Stimulated activated CD4-positive, alpha-beta T cell treated with anti-CD3 and anti-CD28 coated beads, Interleukin-1b, Interleukin-23, amount 100 ng/mL, for 24 hours (primary cell): ENCODE data around the gene CAMTA1.

ENCODE experiments used
- DNase-seq, 4 experiments: peaks; one replicate each; pipeline ENCODE4 v3.0.0-alpha.2; 2020; ENCODE audit warnings: low read depth in 4 of 4, low spot score in 1 of 4

The CAMTA1 gene

GRCh38 chr1:7515904-7516303 lies 730.6 kb downstream of the CAMTA1 start:
- DNase-seq, result no peak

- DNase-seq, result no peak
Observed at GRCh38 chr1:7516341-7516740, 731.1 kb downstream of the CAMTA1 start.

- no peak for DNase-seq
Observed at GRCh38 chr1:7516929-7517328, 731.7 kb downstream of the CAMTA1 start.

DNA sequence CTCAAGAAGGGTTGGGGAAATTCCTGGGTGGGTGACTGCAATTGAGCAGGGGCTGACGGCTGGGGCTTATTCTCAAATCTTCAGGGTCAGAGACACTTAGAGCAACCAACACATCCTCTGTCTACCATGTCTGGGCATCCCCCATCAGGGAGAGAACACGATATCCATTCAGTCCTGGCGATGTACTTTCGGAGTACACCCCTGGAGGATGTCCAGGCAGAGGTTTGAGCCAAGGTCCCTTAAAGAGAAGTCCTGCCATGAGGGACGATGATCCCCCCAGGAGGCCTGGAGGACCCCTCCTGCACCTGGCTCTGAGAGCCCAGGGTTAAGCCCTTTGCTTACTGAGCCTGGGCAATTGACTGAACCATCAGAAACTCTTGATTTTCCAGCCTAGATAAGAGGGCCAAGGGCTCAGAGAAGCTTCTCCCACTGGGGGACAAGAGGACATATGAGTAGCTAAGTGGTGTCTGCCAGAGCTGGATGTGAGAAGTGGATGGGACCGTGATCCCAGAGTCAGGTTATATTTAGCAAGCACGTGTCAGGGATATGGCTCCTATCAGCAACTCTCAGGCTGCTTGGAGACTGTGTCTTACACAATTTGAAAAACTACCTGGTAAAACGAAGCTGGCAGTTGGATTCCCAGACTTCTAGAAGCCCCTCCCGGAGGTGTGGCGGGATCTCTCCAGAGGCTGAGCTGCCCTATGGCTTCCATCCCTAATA lies 732.5 kb downstream of the CAMTA1 start:
- DNase-seq, result no peak

DNA sequence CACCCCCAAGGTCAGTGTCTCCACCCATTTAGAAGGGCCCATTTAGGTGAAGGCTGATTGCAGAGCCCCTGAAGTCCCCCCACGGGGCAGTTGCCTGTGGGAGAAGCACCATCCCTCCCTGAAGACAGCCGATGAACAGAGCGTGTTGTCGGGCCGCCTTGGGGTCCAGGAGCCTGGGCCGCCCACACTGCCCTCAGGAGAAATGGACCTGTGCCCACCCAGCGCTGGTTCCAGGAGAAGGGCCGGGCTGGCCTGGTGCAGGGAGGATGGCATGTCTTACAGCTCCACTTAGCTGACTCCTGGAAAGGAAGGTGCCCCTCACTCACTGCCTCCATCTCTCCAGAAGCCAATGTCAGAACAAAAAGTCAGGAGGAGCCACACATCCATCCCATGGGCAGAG lies 733.2 kb downstream of the CAMTA1 start:
- no peak for DNase-seq

DNA sequence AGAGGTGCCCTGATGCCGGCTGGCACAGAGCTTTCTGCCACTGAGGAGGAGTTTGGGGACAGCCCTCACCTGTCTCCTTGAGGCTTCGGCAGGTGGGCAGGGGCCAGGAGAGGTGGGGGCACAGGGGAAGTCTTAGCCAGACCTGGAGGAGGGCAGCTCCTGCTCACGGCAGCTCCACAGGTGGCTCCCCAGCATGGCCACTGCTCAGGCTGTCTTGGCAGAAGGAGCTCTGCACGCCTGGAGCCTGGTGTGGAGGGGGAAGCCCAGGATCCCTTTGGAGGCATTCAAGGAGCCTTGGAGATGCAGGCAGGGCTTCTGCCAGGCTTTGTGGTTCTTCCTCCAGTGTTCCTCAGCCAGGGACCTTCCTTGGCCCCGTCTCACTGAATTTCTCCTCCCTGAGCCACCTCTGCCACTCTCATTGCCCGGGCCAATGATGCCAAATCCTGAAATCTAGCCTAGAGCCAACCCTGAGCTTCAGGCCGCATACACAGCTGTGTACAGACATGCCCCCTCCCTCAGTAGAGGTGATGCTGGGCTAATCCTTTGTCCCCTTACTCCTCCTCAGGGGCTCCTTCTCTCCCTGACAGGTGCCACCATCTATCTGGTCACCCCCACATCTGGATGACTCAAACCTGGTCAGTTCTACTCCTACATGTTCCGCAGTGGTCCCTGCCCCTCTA lies 734.1 kb downstream of the CAMTA1 start:
- DNase-seq, result no peak

DNA sequence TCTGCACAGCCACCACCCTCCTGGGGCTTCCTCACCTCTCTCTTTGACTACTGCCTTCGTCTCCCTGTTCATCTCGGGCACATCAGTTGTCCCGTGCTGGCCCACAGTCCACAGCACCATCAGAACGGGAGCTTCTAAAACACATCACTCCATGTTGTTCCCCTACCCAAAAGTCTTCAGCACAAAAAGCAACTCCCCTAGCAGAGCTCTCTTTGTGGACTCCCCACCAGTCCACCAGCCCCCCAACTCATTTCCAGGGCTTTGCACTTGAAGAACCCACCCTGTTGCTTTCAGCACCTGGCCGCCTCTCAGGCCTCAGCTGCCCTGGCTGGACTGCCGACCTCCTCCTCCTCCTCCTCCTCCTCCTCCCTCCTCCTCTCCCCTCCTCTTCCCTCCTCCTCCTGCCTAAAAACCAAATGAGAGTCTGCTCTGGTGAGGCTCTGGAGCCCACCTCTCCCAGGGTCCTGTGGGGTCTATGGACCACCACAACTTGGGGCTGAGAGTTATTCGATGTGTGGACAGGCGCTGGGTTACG lies 734.7 kb downstream of the CAMTA1 start:
- no peak for DNase-seq

DNA sequence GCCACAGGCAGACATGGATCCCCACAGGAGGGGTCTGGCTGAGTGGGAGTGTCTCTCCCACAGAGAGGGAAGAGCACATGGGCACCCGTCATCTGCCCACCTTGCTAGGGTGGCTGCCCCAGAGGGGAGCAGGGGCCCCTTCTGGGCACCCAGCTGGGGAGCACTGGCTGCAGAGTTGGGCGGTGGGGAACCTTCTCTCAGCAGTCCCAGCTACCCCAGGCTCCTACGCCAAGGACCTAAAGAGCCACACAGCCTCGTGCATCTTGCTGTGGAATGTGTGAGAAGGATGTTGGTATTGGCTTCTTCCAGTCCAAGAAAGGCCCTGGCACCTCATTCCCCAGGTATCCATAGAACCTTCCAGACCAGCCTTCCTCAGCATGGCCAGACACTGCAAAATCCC lies 735.2 kb downstream of the CAMTA1 start:
- no peak for DNase-seq

- no peak for DNase-seq
Observed at GRCh38 chr1:7524341-7525337, 739.4 kb downstream of the CAMTA1 start.

DNA sequence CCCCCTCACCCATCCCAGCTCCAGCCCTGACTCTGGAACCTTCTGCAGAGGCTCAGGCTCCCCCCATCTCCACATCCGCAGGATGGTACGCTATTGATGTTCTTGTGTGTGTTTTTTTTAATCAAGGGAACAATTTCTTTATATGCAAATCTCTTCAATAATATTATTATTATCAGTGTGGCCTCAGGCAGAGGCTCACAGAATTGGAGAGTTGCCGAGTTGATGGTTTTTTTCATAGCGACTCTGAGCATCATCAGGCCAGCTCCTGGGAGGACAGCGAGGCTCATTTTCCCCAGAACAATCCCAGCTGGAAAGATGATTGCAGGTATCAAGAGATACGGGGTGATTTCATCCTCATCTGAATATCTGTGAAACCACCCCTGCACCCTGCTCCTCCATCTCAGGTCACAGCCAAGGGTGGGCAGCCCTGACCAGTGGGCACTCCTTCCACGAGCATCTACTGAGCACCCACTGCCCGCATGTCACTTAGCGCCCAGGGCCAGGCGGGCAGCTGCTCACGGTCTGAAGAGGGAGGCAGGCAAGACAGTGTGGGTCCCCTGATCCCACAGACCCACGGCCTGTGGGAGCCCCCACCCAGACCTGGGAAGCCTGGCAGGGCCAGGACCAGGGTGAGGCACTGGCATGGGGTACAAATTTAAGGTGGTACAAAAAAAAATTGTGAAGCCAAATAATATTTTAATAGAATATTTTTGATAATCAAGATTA lies 740.2 kb downstream of the CAMTA1 start:
- DNase-seq, result no peak

DNA sequence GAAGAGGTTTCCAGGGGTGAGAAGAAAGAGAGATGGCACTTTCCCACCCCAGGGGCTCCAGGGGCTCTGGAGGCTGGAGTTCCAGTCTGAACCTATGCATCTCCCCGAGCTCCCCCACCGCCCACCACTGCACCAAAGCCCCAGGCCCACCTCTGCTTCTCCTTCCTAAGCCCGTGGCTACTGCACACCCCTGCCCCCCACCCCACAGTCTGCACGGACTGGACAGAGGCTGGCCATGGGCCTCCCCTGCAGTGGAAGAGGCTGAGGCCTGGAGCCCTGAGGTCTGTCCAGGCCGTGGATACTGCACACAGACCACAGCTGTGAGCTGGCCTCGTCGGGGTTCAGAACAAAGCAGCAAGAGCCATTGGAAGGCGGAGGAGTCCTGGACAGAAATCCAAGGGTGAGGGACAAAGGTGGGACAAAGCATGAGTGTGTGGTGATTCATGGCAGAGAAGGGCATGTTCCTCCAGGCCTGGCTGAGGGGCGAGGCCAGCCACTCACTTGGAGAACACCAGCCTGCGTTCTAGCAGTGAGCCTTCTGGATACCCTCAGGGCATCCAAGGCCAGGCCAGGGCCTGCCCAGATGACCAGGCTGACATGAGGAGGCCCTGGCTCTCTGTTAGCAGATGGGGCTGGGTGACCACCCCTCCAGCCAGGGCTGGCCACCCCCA lies 741.1 kb downstream of the CAMTA1 start:
- DNase-seq, result no peak

DNA sequence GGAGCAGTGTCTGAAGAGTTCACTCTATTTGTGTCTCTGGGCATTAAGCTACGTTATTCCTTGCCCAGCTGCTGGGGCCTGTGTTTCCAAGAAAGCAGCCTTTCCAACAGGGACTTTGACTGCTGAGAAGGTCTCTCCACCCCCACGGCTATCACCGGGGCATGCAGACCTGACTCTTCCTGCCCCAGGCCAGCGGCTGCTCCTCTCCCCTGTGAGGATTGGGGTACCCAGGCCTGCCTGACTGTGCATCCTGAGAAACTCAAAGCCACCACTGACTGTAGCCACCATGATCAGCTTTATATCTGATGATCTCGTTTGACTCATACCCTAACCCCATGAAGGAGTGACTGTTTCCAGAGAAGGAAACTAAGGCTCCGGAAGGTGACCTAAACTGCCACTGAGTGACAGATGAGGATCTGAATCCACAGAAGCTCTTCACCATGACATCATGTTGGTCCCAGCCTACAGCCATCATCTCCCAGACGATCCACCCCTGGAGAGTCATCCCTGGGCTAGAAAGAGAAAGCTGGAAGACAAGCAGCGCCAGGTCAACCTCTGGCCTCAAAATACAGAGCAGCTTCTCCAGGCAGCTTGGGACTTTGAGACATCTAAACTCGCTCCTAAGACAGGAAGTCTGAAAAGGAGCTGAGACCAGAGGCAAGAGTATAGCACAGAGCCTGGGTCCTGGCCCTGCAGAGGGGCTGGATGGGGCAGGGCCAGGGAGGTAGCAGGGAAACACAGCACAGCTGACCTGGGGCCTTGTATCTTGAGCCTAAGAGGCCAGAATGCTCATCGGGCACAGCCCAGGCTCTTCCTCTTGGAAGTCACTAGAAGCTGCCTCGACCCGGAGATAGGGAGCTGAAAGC lies 741.8 kb downstream of the CAMTA1 start:
- no peak for DNase-seq

DNA sequence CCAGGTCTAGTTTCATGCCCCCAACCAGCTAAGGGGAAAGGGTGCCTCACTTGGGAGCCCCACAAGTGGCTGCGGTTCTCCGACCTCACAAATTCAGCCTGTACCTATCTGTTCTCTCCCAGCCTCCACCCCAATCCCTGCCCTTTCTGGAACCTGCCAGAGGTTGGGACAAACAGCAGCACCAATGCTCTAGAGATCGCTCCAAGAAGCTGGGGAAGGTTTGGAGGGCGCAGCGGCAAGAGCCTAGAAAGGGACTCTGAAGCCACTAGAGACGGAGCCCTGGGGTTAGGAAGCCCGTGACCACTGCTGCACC lies 742.4 kb downstream of the CAMTA1 start:
- DNase-seq, result no peak

DNA sequence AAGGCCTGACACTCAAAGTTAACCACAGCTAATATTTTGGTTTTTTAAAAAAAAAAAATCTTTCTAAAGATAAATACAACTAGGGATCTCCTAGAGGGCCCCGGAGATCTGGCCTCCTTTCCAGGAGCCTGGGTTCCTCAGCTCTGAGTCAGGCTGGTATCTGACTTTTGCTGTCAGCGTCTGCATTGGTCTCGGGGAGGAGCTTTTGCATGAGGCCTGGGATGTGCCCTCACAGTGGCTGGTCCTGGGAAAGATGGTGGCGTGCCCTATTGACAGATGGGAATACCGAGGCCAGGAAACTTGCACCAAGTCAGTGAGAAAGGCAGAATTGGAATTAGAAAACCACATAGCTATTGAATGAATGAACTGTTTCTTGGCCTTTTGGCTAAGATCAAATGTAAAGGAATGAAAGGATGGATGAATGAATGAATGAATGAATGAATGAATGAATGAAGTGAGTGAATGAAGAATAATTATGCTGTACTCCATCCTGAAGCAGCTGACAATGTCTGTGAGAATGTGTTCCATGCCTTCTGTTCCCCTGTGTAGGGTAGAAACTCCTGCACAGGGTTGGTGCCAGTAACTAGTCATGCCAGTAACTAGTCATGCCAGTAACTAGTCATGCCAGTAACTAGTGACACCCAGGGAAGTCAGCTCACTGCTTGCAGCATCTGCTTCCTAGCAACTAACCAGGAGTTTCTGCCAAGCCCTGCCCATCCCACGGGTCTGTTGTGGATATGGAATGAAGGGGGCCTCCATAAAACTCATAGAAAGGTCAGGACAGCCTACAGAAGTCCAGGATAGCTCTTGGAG lies 743.3 kb downstream of the CAMTA1 start:
- no peak for DNase-seq

GRCh38 chr1:7529917-7530316 lies 744.7 kb downstream of the CAMTA1 start:
- no peak for DNase-seq

DNA sequence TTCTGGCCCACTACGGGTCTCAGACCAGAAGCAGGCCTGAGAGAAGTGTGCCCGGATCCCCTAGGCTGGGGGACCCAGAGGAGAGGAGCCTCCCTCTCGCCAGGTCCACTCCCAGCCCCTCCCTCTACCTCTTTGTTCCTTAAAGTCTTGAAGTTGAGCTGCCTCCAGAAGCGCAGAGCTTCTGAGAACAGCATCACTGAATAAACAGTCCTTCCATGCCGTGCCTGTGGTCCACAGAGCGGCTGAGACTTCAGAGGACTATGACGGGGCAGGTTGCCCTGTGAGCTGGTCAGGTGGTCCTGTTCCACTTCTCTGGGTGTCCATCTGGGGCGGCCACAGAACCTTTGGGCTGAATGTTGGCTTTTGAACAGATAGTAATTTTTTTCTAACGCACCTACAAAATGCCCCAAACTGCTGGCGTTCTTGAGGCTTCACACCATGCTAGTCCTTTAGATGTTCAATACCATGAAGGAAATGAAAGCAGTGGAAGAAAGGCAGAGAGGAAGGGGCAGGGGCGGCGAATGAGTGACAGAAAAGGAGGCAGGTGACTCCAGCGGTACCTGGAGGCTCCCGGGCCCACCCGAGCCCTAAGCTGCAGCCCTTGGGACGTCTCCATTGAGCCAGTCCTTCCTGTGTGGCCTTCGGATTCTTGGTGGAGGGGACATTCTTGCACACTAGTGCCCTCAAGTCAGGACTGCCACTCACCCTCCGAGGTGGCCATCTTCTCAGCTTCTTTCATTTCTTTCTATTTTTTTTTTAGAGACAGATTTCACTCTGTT lies 746.5 kb downstream of the CAMTA1 start:
- no peak for DNase-seq

- DNase-seq, result no peak
Observed at GRCh38 chr1:7533006-7533405, 747.8 kb downstream of the CAMTA1 start.
